Myocyte (in vitro differentiated cells): ENCODE data around the gene CDK9. TPM values are rescaled to one million over a fixed set of nuclear protein-coding genes. Genes with fewer than 3 reads are reported as not detected.
A peak's percentile ranks its signal among the peaks of the same experiment; 100 is the strongest.
"Not testable (repeated sequence)": the region's sequence is repeated elsewhere in the genome, so short reads cannot be mapped to it uniquely, and the experiment has no call there.

Experiments
- DNase-seq: peaks from one replicate; pipeline ENCODE4 v3.0.0-alpha.2; 2012; ENCODE audit warnings: low read depth
- total RNA-seq: library from RNA; depleted of rRNA; stranded (reverse); fragments of >200 nt; gene quantifications from 2 replicates; pipeline ENCODE4 v1.2.3, GENCODE V29; 2014

The CDK9 gene
- total RNA-seq, 1 donor from 2014 or later, result 71.1 TPM

DNA sequence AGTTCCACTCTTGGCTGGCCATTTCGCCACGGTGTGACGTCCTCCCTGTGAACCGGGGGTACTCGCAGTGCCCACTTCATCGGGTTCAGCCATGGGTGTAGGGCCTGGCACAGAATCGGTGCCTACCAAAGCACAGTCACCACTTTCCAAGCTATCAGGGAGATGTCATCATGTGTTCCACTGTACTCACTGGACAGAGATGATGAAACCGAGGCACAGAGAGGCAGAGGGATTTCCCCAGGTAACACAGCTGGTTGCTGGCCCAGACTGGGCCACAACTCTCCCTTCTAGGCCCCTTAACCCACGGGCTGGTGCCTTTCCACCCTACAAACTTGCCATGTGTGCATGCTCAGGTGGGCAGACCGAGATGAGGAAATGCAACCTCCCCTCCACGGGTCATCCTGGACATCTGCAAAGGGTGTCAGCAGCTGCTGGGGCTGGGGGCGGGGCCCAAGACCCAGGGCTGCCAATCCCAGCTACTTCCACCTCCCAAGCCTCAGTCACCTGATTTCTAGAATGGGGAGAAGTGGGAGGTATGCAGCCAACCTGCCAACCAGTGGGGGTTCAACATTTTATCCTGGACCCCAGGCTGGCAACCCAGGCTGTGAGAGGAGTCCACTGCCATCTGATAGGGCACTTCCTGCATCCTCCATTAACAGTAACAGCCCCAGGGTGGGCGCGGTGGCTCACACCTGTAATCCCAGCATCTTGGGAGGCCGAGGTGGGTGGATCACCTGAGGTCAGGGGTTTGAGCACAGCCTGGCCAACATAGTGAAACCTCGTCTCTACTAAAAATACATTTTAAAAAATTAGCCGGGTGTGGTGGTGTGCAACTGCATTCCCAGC is 6.5 kb upstream of the CDK9 start:
- no peak for DNase-seq

DNA sequence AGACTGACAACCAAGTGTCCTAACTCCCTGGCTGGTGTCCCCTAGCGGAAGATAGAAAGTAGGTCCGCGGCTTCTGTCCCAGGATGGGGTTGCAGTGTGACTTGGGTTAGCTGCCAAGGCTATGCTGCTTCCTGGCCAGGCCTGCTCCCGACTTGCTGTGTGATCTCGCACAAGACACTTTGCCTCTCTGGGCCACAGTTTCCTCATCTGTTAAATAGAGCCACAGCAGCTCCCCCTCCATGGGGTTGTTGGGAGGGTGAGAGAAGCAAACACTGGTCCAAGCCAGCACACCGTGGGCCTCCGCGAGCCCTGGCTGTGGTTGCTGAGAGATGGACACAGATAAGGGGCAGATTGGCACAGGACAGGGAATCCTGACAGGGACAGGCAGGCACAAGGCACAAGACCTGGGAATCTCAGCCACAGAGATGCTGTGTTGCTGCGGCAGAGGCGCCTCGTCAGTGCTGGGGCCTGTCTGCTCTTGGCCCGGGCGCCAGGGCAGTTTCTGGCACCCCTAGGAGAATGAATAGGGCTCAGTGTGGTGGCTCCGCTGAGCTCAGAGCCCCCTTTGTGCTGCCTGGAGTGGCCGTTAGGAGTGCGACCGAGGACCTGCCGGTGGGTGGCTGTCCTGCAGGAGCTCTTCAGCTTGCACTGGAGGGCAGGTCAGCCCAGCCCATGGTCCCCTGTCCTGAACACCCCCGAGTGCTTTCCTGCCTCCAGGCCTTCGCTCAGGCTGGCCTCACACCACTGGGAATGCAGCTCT is 5.5 kb upstream of the CDK9 start:
- DNase-seq, result no peak

DNA sequence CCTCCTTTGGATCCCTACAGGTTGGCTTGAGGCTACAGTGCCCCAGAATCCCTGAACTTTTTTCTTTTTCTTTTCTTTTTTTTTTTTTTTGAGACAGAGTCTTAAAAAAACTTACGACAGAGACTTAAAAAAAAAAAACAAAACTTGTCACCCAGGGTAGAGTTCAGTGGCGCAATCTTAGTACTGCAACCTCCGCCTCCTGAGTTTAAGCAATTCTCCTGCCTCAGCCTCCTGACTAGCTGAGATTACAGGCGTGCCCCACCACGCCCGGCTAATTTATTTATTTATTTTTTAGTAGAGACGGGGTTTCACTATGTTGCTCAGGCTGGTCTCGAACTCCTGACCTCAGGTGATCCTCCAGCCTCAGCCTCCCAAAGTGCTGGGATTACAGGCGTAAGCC is 4.9 kb upstream of the CDK9 start:
- DNase-seq, result not testable (repeated sequence)

DNA sequence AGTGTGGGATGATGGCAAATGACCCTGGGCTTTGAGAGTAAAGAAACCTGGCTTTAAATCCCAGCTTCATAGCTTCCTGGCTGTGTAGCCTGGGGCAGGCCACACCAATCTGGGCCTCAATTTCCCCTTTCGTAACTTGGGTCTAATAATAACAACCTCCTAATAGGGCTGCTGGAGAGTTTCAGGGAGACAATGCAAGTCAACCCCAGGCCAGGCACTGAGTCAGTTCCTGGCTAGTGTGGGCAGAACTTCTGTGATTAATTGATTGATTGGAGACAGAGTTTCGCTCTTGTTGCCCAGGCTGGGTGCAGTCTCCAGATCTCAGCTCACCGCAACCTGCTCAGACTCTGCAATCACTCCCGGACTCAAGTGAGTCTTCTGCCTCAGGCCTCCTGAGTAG is 4.0 kb upstream of the CDK9 start:
- DNase-seq, result no peak

DNA sequence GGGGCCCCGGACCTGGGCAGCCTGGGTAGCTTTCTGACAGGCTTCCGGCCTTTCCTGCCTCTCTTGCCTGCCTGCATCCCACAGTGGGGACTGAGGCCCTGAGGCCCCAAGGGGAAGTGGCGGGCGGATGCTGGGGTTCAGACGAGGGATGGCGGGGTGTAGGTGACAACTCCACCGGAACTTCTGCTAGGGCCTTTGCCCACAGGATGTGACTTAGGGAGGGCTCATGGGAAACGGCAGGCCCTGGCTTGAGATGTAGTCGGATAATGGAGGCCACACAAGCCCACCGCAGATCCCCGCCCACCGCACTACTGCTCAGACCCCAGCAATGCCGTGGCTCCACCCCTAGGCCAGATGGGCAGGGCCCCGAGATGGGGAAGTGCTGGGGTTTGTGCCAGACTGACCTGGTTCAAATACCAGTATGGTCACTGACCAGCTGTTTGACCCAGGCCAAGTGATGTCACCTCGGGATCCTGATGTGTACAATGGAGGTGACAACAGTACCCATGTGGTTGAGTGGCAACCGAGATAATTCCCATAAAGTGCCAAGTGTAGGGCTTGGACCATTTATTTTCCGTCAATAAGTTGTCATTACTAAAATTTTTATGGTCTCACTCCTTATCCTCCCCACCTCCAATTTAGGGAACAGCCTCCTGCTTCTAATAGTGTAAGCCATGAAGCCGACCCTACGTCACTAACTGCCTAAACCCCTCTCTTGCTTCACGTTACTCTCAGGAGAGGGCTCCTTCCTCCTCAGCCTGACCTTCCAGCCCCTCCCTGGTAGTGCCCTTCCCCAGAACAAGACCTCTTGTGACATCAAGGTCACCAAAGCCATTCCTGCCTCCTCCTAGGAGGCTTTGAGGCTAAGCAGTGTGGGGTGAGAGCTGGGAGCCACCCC is 2.5 kb upstream of the CDK9 start:
- no peak for DNase-seq

DNA sequence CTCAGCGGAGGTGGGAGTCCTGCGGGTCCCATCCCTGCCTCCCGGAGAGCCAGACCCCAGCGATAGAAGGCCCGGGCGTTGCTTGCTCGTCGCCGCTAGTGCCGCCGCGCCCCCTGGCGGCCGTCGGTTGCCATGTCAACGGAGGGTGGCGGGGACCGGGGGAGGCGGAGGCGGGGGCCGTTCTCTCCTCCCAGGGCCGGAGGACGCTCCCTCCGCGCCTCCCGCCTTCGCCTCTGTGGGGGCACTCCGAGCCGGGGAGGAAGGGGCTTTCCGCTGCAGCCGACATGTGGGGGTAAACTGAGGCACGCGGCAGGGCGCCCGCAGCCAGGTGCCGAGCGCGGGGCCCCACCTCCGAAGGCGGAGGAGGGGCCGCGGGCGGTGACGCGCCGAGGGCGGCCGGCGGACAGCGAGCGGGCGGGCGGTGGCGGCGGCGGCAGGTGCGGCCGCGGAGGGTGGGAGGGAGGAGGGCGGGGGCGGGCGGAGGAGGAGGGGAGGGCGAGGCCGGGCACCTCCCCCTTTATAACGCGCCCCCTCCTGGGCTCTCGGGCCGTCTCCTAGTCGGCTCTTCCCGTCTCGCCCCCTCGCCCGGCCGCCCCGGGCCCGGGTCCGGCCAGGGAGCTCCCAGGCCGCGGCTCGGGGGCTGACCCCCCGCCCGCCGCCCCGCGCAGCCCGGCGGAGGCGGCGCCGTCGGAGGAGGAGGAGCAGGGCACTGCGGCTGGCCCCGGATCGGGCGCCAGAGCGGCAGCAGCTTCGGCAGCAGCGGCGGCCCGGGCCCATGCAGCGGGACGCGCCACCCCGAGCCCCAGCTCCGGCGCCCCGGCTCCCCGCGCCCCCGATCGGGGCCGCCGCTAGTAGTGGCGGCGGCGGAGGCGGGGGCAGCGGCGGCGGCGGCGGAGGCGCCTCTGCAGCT is 556 bp upstream of the CDK9 start:
- peak; percentile 84 for DNase-seq

DNA sequence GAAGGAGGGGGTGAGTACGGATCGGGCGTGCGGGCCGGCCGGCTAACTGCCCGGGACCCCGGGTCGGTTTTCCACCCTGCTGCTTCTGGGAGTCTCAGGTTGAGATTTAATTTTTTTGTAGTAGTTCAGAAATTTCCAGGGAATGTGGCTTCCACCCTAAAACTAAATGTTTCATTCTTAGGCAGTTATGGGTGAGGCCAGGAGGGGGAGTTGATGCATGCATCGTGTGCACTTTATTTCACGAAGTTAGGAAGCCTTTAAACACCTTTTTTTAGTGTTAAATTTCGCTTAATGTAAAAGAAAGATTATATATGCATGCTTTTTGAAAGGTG is 905 bp downstream of the CDK9 start:
- no peak for DNase-seq

DNA sequence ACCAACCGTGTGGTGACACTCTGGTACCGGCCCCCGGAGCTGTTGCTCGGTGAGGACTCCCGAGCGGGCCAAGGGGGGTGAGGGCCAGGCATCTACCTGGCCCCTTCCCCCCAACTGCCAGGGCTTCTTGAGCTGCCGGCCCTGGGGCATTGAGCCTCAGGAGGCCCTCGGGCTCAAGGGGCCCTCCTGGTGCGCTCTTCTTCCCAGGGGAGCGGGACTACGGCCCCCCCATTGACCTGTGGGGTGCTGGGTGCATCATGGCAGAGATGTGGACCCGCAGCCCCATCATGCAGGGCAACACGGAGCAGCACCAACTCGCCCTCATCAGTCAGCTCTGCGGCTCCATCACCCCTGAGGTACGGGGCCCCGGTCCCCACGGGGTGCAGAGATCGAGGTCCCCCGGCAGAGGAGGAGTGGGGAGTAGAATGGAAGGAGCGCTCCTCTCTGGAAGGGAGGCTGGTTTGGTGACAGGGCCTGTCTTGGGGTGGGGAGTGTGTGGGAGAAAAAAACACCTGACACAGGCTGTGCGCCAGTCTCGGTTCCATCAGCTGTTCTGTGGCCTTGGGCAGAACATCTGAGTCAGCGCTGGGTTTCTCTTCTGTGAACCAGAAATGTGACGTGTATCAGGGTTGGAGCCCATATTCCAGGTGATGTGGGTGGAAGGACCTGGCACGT is 2.6 kb downstream of the CDK9 start:
- peak; percentile 83 for DNase-seq

DNA sequence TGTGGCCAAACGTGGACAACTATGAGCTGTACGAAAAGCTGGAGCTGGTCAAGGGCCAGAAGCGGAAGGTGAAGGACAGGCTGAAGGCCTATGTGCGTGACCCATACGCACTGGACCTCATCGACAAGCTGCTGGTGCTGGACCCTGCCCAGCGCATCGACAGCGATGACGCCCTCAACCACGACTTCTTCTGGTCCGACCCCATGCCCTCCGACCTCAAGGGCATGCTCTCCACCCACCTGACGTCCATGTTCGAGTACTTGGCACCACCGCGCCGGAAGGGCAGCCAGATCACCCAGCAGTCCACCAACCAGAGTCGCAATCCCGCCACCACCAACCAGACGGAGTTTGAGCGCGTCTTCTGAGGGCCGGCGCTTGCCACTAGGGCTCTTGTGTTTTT is 3.3 kb downstream of the CDK9 start:
- no peak for DNase-seq

DNA sequence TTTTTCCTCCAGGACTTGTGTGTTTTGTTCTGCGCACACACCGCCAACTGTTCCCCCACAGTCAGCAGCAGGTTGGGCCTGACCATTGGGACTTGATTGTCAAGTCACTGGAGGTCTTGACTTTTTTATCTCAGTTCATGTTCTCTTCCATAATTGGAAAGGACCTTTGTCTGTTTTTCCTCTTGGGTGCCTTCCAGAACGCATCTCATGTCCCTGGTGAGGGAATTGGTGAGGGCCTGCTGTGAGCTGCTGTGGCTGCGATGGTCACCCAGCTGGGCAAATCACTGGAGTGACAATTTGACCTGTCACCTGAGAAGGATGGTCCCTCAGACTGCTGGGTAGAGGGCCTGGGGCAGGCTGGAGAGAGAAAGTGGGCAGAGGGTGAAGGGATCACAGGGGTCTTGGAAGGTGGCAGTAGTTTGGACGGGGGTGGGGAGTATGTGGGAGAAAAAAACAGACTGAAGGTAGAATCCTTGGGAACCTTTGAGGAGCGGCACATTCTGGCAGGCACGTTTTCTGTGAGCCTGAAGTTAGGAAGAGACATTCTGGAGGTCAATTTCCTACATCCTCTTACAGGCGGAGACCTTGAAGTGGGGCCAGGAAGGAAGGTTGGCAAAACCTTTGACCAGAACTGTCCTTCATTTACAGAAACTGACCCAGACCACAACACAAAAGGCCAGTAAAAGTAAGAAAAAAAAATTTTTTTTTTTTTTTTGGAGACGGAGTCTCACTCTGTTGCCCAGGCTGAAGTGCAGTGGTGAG is 4.4 kb downstream of the CDK9 start:
- no peak for DNase-seq

DNA sequence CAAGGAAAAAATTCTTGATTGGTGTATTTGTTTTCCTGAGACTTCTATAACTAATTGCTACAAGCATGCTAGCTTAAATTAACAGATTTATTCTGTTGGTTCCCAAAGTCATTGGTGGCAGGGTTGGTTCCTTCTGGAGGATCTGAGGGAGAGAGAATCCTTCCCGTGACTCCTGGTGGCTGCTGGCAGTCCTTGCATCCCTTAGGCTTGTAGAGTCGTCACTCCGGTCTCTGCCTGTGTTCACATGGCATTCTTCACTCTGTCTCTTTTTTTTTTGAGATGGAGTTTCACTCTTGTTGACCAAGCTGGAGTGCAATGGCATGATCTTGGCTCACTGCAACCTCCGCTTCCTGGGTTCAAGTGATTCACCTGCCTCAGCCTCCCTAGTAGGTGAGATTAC is 5.3 kb downstream of the CDK9 start:
- no peak for DNase-seq

DNA sequence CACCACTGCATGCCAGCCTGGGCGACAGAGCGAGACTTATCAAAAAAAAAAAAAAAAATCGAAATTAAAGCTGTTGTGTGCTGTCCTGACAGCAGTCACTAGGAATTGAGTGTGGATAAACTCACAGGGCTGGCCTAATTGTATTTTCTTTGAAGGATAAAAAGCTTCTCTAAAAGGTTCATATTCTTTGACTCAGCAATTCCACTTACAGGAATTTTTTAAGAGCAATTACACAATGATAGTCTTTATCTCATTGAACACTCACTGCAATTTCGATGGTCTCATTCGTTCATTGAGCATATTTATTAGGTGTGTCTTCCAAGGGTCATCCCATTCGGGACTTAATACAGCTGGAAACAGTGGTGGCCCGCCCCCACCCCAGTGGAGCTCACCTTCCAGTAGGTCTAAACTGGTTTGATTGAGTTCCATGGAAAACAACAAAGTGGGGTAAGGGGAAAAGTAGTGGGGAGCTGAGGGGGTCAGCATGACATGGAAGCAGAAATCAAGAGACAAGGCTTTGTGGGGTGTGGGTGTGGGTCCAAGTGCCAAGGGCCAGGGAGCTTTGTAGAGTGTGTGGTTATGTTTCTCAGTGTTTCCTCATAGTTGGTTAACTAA is 6.7 kb downstream of the CDK9 start:
- no peak for DNase-seq

DNA sequence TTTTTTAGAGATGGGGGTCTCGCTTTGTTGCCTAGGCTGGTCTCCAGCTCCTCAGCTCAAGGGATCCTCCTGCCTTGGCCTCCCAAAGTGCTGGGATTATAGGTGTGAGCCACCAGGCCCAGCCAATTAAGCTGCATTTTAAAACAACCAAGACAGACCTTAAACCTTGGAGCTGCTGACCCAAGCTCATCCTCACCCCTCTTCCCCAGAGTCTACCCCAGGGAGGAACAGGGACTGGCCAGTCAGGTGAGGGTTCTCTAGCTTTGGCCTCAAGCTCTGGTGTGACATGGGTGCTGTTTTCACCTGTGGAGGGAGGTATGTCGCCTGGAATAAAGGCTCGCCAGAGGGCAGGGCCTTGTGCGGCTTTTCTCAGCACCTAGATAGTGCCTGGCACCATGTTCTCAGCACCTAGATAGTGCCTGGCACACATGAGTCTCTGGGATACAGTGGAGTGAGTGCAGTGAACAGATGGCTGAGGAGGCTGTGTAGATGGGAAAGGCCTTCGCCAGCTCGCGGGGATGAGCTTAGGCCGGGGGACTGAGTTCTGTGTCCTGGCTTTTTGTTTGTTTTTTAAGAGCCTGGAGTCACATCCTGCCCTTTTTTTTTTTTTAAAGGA is 7.4 kb downstream of the CDK9 start:
- peak; percentile 41 for DNase-seq

DNA sequence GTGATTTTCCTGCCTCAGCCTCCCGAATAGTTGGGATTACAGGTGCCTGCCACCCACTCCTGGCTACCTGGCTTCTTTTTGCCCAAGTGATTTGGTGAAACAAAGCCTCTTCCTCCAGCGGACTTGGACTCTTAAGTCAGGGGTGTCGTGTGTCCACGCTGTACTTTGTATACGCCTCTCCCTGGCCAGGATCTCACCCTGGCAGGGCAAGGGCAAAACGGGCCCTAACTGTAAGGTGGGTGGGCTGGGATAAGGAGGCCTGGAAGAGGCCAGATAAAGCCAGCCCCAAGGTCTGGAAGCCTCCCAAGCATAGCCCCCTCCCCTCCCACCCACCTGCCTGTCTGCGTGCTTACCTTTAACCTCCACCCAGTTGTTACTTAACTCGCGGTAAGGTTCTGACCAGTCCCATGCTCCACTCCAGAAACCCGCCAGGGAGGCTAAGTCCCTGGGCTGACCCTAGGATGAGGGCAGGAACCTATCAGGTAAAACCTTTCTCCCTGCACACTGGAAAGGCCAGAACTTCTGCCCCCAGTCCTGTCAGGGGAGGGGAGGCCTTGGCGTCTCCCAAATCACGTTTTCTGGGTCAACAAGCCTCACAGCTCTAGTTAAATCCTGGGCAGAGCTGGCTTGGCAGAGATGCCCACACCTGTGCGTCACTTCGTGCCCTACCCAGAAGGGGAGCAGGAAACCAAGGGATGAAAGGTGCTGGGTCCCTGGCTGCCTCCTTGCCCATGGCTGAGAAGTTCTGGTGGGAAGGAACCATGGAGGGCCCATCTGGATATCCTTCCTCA is 8.4 kb downstream of the CDK9 start:
- DNase-seq, result no peak

DNA sequence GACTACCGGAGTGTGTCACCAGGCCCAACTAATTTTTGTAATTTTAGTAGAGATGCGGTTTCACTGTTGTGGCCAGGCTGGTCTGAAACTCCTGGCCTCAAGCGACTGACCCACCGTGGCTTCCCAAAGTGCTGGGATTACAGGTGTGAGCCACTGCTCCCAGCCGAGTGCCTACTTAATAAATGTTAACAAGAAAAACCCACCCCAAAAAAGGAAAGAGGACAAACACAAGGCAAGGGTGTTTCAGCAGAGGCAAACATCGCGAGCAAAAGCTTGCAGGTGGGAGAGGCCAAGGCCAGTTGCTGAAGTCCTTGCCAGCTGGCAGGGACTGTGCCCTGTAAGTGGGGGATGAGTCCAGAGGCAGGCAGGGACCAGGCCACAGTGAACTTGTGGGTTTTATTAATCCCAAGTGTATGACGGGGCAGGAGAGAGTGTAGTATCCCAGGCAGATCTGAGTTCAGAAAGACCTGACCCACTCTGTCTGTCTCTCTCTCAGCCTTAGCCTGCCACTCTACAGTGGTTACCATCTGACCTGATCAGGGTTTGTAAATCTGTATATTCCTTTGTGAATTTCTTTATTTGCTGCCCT is 10.5 kb downstream of the CDK9 start:
- peak; percentile 92 for DNase-seq

DNA sequence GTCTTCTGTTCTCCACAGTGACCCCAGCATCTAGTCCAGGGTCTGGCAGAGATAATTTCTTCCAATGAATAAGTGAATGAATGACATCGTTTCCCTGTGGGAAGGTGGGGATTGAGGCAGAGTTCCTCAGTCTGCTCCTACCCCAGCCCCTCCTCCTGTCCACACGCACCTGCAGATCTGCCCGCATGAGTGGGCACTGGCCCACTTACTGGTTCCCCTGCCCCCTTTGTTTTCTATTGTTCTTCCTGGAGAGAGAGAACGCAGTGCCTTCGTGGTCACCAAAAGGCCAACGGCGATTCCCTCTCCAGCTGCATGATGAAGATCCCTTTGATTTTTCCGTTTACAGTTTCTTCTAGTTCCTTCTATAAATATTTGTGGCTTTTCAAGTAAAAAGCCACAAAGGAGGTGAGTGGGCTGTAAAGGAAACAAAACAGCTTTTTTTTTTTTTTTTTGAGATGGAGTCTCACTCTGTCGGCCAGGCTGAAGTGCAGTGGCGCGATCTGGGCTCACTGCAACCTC is 11.1 kb downstream of the CDK9 start:
- no peak for DNase-seq

DNA sequence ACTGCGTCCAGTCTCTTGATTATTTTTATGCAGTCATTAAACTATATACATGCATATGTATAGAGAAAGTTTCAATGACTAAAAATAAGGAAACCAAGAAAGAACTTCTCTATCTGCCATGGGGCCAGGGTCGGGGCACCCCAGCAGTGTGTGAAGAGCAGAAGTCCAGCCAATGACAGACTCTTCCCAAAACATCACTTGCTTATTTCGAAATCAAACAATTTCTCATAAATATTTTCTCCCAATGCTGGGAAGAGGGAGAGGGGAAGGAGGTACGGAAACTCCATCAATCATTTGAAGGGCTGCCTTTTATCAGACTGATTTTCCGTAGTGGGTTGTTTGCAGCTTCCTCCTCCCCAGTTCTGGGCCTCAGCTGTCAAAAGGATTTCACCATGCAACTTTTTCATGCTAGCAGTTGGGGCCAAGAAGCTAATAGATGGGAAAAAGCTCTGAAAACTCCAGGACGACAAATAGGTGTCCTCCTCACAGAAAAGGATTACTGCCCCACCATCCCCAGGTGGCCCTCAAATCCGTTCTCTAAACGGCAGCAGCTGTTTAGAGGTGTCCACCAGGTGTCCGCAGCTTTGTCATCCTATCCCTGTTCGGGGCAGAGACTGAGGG is 16.2 kb downstream of the CDK9 start:
- DNase-seq, result no peak
